Keratinocyte (primary cell): Measurements from ENCODE around the gene COL20A1. TPM values are rescaled to one million over a fixed set of nuclear protein-coding genes. Genes with fewer than 3 reads are reported as not detected.

Experiments
- DNase-seq: peaks from one replicate; pipeline ENCODE4 v3.0.0-alpha.2; 2011; ENCODE audit warnings: low read depth, missing footprints, low spot score
- FAIRE-seq: peaks from 2 replicates; lab custom pipeline; 2011; peaks lifted over from hg19 to GRCh38; lab: Jason Lieb, UNC
- H2AFZ ChIP-seq: 2 replicates; pipeline ENCODE4 v1.6.0; 2012; ENCODE audit warnings: low read length, control low read depth, inconsistent platforms; ENCODE audit not compliant: control insufficient read depth
- H3K27ac ChIP-seq: 2 replicates; pipeline ENCODE4 v1.5.1; 2011; ENCODE audit warnings: low read length; ENCODE audit not compliant: control insufficient read depth, insufficient read depth
- H3K27me3 ChIP-seq: 3 replicates; pipeline ENCODE4 v1.6.0; 2011; ENCODE audit warnings: low read length; ENCODE audit not compliant: control insufficient read depth, insufficient read depth; ENCODE audit errors: extremely low read depth
- H3K36me3 ChIP-seq, 2 experiments: 2 replicates in 1 of 2; 3 replicates in 1 of 2; pipeline ENCODE4 v1.5.1; 2011; ENCODE audit warnings: low read length in 2 of 2, mild to moderate bottlenecking in 1 of 2; ENCODE audit not compliant: control insufficient read depth in 2 of 2, insufficient read depth in 2 of 2; ENCODE audit errors: extremely low read depth in 1 of 2
- H3K4me1 ChIP-seq: 3 replicates; pipeline ENCODE4 v1.5.1; 2011; ENCODE audit warnings: low read length; ENCODE audit not compliant: control insufficient read depth, insufficient read depth; ENCODE audit errors: extremely low read depth
- H3K4me2 ChIP-seq: 3 replicates; pipeline ENCODE4 v1.6.0; 2011; ENCODE audit warnings: low read depth, low read length; ENCODE audit not compliant: control insufficient read depth, insufficient read depth; ENCODE audit errors: extremely low read depth
- H3K4me3 ChIP-seq, 3 experiments: fragments of 200-600 bp in 1 of 3; sonication (generic) in 1 of 3; 2 replicates in 2 of 3; 3 replicates in 1 of 3; pipeline ENCODE4 v1.5.1; 2011 to 2016; ENCODE audit warnings: low read length in 3 of 3, mild to moderate bottlenecking in 3 of 3, control low read depth in 2 of 3, inconsistent platforms in 1 of 3, low read depth in 1 of 3, mixed read lengths in 1 of 3, mixed run types in 1 of 3, moderate library complexity in 1 of 3; ENCODE audit not compliant: control insufficient read depth in 2 of 3, insufficient read depth in 2 of 3; ENCODE audit errors: extremely low read depth in 1 of 3
- H3K79me2 ChIP-seq: 2 replicates; pipeline ENCODE4 v1.6.0; 2012; ENCODE audit warnings: low read length; ENCODE audit not compliant: control insufficient read depth, insufficient read depth
- H3K9ac ChIP-seq: 3 replicates; pipeline ENCODE4 v1.6.0; 2011; ENCODE audit warnings: low read length; ENCODE audit not compliant: control insufficient read depth, insufficient read depth; ENCODE audit errors: extremely low read depth
- H3K9me1 ChIP-seq: 3 replicates; pipeline ENCODE4 v1.6.0; 2011; ENCODE audit warnings: low read length; ENCODE audit not compliant: control insufficient read depth, insufficient read depth; ENCODE audit errors: extremely low read depth
- H3K9me3 ChIP-seq: 2 replicates; pipeline ENCODE4 v1.5.1; 2012; ENCODE audit warnings: low read depth, low read length; ENCODE audit not compliant: control insufficient read depth
- H4K20me1 ChIP-seq: 3 replicates; pipeline ENCODE4 v1.6.0; 2011; ENCODE audit warnings: low read length; ENCODE audit not compliant: control insufficient read depth, insufficient read depth; ENCODE audit errors: extremely low read depth
- CTCF ChIP-seq, 3 experiments: IDR thresholded peaks in 1 of 3; conservative IDR thresholded peaks in 1 of 3; optimal IDR thresholded peaks in 1 of 3; 2 replicates in 2 of 3; 3 replicates in 1 of 3; pipeline versions ENCODE3 to v1.5.1; 2011; ENCODE audit warnings: low read length in 3 of 3, mild to moderate bottlenecking in 3 of 3, moderate library complexity in 2 of 3, control low read depth in 1 of 3, inconsistent platforms in 1 of 3; ENCODE audit not compliant: insufficient read depth in 2 of 3; ENCODE audit errors: extremely low read depth in 1 of 3
- EZH2 ChIP-seq: IDR thresholded peaks from one replicate; pipeline ENCODE4 v1.6.1; 2012; ENCODE audit warnings: inconsistent platforms, mild to moderate bottlenecking, low read length, moderate library complexity
- dilution Hi-C: fragments of 300-500 bp; cut with MboI; formaldehyde crosslinking; loops from one replicate; pipeline ENCODE4 v1.7.0; 2020; ENCODE audit warnings: low sequenced_read_pairs; ENCODE audit not compliant: extremely low pct_ligation_motif_present
- polyA plus RNA-seq, 5 experiments: library from polyadenylated mRNA; depleted of rRNA in 3 of 5; stranded (reverse) in 3 of 5; stranded (forward) in 1 of 5; unstranded in 1 of 5; fragments of >200 nt; gene quantifications; 1 replicate in 1 of 5; 2 replicates in 3 of 5; 3 replicates in 1 of 5; pipeline versions ENCODE4 v1.2.1 to v1.2.3, GENCODE V29; 2011 to 2012; ENCODE audit warnings: missing spikeins in 2 of 5, low read depth in 1 of 5, low replicate concordance in 1 of 5

Gene COL20A1
- polyA plus RNA-seq, 1 donor (not counting 4 experiments of a cell fraction or from before 2014, with no cell fraction given), result not detected

GRCh38 chr20:63259734-63260460 is 33.1 kb upstream of the COL20A1 start:
- FAIRE-seq (no peak), DNase-seq (no peak)
- dilution Hi-C loops, result no loop called here
- Histone ChIP-seq H3K4me2 (no peak overlapping the region), H3K4me1 (peaks cover 17% of the 10 kb centered on the region), H3K79me2 (no peaks in the 10 kb centered on the region), H3K9me3 (no peaks in the 10 kb centered on the region), H3K36me3 (no peaks in the 10 kb centered on the region), H3K27ac (no peak overlapping the region), H2AFZ (no peak overlapping the region), H4K20me1 (no peaks in the 10 kb centered on the region), H3K9ac (no peak overlapping the region), H3K27me3 (peaks cover 28% of the 10 kb centered on the region), H3K9me1 (no peaks in the 10 kb centered on the region), H3K4me3 (no peak overlapping the region)
- TF ChIP-seq CTCF (optimal IDR thresholded peaks at IDR 0.05 in 1 of 3, IDR thresholded peaks at IDR 0.05 in 1 of 3, conservative IDR thresholded peaks at IDR 0.05 in 1 of 3; ENCODE audit: extremely low read depth in 1 of 3, insufficient read depth in 2 of 3, low read length in 3 of 3), result no peak
- no peak for TF ChIP-seq EZH2

GRCh38 chr20:63260521-63260920 is 32.5 kb upstream of the COL20A1 start:
- H3K4me3 ChIP-seq, result no peak overlapping the region
- no peaks in the 10 kb centered on the region for H3K79me2 ChIP-seq
- TF ChIP-seq EZH2, result no peak
- no peak for TF ChIP-seq CTCF (optimal IDR thresholded peaks at IDR 0.05 in 1 of 3, IDR thresholded peaks at IDR 0.05 in 1 of 3, conservative IDR thresholded peaks at IDR 0.05 in 1 of 3; ENCODE audit: extremely low read depth in 1 of 3, insufficient read depth in 2 of 3, low read length in 3 of 3)
- no peaks in the 10 kb centered on the region for H3K9me1 ChIP-seq
- no peaks in the 10 kb centered on the region for H3K36me3 ChIP-seq
- DNase-seq (no peak), FAIRE-seq (no peak)
- H3K9ac ChIP-seq, result no peak overlapping the region
- peaks cover 15% of the 10 kb centered on the region for H3K4me1 ChIP-seq
- dilution Hi-C loops, result no loop called here
- no peak overlapping the region for H2AFZ ChIP-seq
- H4K20me1 ChIP-seq, result no peaks in the 10 kb centered on the region
- no peak overlapping the region for H3K27ac ChIP-seq
- H3K27me3 ChIP-seq, result peaks cover 25% of the 10 kb centered on the region
- no peaks in the 10 kb centered on the region for H3K9me3 ChIP-seq
- H3K4me2 ChIP-seq, result no peak overlapping the region
